HL-60/S4 (cell line): Measurements from ENCODE around the gene CTBP1.

Source experiments
- in situ Hi-C: fragments of 300-500 bp; cut with MboI; formaldehyde crosslinking; loops from 2 replicates; pipeline ENCODE4 v1.14.3; 2022; ENCODE audit warnings: low sequenced_read_pairs

Gene CTBP1

DNA sequence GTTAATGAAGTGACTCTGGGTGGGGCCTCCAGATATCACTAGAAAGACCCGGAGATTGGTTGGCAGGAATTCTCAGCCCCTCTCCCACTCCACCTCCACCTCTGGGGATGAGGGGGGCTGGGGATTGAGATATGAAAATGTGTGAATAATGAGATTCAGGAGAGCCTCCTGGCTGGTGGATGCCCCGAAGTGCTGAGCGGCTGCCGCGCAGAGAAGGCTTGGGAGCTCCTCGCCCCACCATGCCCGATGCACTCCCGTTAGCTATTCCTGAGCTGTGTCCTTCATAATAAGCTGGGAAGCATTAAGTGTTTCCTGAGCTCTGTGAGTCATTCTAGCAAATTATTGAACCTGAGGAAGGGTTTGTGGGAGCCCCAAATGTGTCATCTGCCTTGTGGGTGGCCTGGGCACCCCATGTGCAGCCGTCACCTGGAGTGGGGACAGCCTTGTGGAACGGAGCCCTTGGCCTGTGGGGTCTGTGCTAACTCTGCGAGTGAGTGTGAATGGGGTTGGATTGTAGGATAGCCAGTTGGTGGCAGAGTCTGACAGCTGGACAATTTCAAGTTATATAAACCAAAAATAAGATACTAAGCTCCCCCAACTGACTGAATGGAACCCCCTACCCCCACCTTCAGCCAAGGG, 36.3 kb upstream of the CTBP1 start:
- in situ Hi-C loops: no loop called here

DNA sequence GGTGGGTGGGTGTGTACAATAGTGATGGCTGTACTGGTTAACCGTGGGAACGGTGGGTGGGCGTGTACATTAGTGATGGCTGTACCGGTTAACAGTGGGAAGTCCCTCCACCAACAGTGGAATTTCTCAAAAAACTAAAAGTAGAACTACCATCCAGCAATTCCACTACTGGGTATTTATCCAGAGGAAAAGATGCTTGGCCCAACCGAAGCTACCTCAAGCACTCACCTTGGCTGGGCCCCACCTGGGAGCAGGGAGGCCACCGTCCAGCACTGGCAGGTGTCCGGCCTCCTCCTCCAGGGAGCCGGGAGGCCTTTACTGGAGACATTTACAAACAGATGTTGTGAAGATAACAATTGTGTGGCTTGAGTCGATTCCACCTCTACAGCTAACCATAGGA, 34.8 kb upstream of the CTBP1 start:
- in situ Hi-C loops: no loop called here

DNA sequence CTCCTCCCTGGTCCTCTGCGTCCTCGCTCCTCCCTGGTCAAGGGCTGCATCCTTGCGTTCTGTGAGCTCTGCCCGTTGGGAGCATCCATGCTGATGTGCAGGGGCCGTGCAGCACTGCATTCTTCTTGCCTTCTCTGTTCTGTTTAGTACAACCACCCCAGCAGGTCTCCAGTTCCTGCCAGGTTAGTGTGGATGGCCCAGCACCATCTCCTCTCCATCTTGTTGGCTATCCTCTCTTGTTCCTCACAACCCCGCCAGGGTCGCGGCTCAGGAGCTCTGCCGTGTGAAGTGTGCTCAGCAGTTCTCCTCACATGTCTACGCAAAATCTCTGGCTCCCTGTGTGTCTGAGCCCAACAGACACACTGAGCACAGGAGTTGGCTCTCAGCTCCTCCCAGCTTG, 30.3 kb upstream of the CTBP1 start:
- in situ Hi-C loops: no loop called here

DNA sequence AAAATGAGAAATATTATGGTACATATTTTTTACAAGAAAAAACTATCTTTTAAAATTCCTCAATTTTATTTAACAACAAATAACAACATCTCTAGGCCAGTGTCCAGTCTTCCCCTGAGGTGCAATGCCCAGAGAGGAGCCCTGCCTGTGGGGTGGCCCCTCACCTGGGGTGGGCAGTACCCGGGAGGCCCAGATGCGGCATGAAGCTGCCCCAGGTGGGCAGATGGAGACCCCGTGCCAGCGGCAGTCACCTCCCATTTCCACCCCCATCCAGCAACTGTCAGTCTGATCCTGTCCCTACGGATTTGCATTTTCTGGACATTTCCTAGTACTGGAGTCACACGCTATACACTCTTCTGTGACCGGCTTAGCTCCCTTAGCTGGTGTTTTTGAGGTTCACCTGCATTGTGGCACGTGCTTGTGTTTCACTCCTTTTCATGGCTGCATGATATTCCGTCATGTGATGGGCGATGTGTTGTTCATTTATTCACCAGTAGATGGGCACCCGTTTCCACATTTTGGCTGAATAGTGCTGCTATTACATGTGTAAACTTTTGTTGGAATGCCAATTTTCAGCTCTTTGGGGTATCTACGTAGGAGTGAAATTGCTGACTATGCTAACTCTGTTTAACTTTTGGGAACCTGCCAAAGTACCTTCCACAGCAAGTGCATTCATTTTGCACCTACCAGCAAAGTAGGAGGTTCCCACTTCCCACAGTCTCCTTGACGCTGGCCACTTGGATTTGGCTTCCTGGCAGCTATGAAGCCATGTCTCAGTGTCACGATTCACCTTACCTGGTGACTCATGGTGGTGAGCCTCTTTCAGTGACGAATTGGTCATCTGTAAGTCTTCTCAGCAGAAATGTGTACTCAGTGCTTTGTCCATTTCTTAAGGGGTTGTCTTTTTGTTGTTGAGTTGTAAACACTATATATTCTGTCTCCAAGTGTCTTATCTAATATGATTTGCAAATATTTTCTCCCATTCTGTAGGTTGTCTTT, 29.0 kb upstream of the CTBP1 start:
- in situ Hi-C loops: no loop called here

DNA sequence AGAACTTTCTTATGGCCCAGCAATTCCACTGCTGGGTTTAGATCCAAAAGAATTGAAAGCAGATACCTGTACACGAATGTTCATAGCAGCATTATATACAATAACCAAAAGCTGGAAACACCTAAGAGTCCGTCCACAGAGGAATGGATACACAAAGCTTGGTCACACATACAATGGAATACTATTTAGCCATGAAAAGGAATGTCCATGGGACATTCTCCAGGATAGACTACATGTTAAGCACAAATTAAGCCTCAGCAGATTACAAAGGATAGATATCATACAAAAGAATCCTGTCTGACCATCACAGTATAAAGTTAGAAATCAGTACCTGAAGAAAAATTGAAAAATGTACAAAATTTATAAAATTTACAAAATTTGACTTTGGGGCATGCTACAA, 28.1 kb upstream of the CTBP1 start:
- in situ Hi-C loops: no loop called here

DNA sequence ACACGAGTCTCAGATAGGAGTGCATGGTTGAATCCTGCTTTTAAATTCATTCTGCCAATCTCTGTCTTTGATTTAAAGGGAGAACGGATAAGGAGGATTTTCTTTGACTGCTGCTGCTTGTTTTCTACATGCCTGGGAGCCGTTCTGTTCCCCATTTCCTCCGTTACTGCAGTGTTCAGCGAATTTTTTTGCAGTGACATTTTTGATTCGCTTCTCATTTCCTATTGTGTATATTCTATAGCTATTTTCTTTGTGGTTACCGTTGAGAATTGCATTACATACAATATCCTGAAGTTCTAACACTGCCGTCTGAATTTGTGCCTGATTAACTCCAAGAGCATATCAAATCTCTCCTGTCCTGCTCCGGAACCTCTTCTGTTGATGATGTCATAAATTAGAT, 25.9 kb upstream of the CTBP1 start:
- in situ Hi-C loops: no loop called here

DNA sequence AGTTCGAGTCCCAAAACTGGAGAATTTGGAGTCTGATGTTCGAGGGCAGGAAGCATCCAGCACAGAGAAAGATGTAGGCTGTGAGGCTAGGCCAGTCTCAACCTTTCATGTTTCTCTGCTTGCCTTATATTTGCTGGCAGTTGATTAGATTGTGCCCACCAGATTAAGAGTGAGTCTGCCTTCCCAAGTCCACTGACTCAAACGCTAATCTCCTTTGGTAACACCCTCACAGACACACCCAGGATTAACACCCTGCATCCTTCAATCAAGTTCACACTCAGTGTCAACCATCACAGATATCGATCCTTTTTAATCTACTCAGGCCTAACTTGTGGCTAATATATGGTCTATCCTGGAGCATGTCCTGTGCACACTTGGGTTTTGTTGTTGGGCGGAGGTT, 22.8 kb upstream of the CTBP1 start:
- in situ Hi-C loops: no loop called here

DNA sequence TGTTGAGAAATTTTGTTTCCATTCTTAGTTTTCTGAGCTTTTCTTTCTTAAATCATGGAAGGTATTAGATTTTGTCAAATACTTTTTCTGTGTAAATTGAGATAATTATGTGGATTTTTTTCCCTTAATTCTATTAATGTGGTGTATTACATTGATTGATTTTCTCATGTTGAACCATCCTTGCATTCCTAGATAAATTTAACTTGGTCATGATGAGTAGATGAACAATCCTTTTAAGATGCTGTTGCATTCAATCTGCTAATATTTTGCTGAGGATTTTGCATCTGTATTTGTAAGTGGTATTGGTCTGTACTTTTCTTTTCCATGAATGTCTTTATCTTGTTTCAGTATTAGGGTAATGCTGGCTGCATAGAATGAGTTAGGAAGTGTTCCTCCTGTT, 20.3 kb upstream of the CTBP1 start:
- in situ Hi-C loops: no loop called here

DNA sequence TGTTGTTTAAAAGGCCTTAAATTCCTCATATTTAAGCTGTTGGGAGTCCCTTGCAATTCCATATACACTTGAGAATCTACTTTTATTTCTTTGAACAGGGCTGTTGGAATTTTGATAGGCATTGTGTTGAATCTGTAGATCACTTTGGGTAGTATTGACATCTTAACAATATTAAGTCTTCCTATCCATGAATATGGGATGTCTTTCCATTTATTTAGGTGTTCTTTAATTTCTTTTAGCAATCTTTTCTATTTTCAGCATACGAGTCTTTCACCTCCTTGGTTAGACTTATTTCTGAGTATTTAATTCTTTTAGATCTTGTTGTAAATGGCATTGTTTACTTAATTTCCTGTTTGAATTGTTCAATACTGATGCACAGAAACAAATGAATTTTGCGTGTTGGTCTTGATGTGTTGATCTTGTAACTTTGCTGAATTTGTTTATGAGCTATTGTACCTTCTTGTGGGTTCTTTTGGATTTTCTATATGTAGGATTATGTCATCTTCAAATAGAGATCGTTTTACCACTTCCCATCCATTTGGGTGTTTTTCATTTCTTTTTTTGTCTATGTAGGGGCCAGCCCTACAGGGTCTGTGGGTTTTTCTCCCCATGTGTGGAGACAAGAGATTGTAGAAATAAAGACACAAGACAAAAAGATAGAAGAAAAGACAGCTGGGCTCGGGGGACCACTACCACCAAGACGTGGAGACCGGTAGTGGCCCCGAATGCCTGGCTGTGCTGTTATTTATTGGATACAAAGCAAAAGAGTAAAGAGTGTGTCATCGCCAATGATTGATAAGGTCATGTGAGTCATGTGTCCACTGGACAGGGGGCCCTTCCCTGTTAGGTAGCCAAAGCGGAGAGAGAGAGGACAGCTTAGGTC, 18.2 kb upstream of the CTBP1 start:
- in situ Hi-C loops: no loop called here

DNA sequence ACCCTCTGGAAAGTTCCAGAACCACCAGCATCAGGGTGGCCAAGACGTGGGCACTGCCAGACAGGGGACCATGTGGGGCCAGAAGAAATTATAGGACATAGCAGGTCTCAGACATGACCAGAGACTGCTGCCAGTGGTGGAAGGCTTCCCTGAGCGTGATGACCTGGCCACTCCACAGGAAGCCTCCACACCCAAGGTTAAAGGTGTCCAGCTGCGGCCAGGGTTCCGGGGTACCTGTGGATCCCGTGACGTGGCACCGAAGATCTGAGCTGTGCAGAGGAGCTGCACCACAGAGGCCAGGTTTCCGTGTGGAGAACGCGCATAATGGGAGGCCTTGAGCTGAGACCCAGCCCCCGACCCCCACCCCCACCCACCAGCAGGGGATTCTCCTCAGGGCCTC, 16.4 kb upstream of the CTBP1 start:
- in situ Hi-C loops: no loop called here

DNA sequence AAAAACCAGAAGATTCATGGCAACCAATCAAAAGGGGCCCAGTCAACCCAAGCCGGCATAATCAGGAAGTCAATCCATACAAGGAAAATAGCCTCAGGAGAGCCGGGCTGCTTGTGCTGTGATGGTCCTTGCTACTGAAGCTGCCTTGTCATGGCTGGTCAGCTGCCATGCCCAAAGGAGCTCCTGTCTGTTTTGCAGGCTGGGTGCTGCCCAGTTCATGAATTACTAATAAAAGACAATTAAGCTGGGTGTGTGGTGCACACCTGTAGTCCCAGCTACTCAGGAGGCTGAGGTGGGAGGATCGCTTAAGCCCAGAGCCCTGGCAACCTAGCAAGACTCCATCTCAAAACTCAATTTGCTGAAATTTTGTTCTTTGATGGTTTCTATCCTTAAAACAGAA, 16.0 kb upstream of the CTBP1 start:
- in situ Hi-C loops: no loop called here

DNA sequence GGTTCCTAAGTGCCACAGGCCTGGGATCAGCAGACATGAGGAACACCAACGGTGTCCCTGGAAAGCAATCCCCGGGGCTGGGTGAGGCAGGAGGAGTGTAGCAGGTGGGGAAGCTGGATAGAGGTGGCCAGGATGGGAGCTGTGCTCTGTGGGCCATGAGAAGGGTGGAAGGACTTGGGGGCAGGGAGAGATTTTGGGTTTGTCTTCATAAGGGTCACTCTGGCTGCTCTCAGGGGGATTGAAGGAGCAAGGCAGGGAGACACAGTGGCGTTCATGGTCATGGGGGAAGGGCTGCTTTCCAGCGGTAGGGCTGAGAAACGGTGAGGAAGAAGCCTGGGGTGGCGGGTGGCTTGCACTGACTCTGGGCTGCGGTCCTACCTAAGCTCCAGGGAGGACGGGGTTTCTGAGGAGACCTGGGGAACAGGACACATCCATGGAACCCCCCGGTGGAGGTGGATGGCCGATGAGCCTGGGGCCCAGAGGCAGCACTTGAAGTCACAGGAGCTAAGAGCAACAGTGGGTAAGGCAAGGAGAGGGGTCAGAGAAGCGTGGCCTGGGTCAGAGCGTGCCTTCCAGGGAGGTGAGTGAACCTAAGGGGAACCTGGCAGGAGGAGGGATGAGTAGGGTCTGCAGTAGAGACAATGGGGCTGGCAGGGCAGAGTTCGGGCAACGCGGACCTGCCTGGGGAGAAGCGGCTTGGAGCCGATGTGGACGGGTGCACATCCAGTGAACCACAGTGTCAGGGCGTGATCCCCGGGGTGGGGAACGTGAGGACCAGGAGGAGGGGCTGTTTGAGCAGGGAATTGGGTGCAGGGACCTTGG, 12.4 kb upstream of the CTBP1 start:
- in situ Hi-C loops: no loop called here

DNA sequence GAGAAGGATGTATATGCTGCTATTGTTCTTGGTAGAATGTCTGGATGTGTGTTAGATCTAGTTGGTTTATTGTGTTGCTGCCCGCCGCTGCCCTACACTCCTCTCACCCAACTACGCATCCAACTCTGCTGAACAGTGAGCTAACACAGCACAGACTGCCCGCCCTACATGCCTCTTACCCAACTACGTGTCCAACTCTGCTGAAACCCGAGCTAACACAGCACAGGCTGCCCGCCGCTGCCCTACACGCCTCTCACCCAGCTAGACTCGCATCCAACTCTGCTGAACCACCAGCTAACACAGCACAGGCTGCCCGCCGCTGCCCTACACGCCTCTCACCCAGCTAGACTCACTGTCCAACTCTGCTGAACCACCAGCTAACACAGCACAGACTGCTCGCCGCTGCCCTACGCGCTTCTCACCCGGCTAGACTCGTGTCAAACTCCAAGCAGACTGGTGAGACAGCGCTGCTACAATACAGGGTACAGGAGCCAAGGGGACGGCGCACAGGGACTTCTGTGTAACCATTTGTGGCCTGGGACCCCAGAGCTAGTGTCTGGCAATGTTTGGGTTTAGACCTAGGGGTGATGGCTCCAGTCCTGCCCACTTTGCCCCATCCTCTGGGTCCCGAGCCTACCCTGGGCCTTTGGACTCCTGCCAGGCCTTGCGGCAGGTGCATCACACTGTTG, 11.6 kb upstream of the CTBP1 start:
- in situ Hi-C loops: no loop called here

DNA sequence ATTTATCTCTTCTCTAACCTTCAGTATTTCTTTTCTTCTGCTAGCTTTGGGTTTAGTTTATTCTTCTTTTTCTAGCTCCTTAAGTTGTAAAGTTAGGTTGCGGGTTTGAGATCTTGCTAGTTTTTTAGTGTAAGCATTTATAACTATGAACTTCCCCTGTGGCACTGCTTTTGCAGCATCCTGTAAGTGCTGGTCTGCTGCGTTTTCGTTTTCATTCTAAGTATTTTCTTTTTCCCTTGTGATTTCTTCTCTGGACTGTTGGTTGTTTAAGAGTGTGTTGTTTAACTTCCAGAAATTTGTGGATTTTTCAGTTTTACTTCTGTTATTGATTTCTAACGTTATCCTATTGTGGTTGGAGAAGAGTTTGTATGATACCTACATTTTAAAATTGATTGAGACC, 11.0 kb upstream of the CTBP1 start:
- in situ Hi-C loops: loop anchor here (10.0 kb wide), 1 partner anchor 85 kb away; the partner anchor contains the start of gene UVSSA

DNA sequence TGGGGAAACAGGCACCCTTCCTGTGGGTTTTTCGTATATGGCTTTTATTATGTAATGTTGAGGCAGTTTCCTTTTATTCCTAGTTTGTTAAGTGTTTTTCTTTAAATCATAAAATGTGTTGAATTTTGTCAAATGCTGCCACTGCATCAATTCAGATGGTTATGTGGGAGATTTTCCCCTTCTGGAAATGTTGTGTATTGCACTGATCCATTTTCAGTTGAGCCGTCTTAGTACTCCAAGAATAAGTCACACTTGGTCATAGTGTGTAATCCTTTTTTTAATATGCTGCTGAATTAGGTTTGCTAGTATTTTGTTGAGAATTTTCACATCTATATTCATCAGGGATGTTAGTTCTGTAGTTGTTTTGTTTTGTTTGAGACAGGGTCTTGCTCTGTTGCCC, 9.5 kb upstream of the CTBP1 start:
- in situ Hi-C loops: loop anchor here (10.0 kb wide), 1 partner anchor 86 kb away; the partner anchor contains the start of gene UVSSA

DNA sequence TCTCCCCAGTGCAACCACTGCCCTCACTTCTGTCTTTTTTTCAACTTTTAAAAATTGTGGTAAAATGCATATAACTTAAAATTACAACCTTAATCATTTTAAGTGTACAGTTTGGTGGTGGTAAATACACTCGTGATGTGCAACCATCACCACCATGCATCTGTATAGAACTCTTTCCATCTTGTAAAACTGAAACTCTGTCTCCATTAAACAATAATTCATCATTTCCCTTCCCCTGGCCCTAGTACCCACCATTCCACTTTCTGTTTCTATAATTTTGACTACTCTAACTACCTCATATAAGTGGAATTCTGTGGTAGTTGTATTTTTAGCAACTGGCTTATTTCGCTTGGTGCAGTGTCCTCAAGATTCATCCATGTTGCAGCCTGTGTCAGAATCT, 6.8 kb upstream of the CTBP1 start:
- in situ Hi-C loops: loop anchor here (10.0 kb wide), 1 partner anchor 89 kb away; the partner anchor contains the start of gene UVSSA

DNA sequence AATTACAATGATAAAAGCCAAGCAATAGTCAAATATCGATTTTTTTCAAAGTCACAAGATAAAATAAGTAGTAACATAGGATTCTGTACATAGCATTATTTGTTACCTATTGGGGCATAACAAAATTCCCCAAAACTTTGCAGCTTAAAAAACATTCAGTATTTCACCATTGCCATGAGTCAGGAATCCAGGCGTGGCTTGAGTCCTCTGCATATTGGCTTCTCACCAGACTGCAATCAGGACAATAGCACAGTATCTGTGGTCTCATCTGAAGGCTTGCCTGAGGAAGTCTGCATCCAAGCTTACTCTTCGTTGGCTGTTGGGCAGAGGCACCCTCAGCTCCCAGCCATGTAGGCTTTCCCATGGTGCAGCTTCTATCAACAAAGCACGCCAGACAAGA, 6.2 kb upstream of the CTBP1 start:
- in situ Hi-C loops: loop anchor here (10.0 kb wide), 1 partner anchor 90 kb away; the partner anchor contains the start of gene UVSSA

DNA sequence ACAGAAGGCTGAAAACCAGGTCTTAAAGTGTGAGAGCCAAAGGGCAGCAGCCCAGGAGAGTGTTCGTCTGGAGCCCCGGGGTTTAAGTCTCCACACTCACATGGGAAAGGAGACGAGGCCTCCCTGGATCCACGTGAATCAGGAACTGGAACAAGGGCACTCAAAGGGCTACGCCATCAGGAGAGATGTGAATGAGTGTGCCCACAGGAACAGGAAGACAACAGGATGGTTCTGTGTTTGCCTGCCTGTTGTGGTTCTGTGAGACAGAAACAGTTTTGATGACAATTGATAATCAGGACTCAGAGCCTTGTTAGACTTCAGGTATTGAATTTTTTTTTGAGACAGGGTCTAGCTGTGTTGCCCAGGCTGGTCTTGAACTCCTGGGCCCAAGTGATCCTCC, 4.9 kb upstream of the CTBP1 start:
- in situ Hi-C loops: loop anchor here (10.0 kb wide), 1 partner anchor 91 kb away; the partner anchor contains the start of gene UVSSA

DNA sequence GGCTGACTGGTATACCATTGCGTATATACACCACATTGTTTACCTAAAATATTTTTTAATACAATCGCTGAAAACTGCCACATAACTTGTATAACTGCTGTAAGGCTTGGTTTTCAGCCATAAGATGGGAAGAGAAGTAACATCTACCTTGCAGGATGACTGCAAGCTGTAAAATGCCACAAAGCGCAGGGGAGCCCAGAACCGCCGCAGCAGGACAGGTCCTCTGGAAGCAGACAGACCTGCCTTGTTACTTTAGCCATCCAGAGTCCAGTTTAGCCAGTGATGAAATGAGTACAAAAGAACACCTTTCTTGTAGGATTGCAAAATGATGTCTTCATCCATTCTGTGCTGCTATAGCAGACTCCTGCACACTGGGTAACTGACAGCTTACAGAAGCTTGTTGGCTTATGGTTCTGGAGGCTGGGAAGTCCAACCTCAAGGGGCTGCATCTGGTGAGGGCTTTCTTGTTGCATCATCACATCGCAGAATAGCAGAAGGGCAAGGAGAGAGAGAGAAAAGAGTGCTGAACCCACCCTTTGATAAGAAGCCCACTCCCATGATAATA, 4.1 kb upstream of the CTBP1 start:
- in situ Hi-C loops: loop anchor here (10.0 kb wide), 1 partner anchor 92 kb away; the partner anchor contains the start of gene UVSSA
